ENCODE measurements around the gene RPL39. TPM values are rescaled to one million over a fixed set of nuclear protein-coding genes. Genes with fewer than 3 reads are reported as not detected.

The RPL39 gene
- total RNA-seq, 3 donors from 2014 or later = 7,705 to 9,033 (median 8,363) TPM

DNA sequence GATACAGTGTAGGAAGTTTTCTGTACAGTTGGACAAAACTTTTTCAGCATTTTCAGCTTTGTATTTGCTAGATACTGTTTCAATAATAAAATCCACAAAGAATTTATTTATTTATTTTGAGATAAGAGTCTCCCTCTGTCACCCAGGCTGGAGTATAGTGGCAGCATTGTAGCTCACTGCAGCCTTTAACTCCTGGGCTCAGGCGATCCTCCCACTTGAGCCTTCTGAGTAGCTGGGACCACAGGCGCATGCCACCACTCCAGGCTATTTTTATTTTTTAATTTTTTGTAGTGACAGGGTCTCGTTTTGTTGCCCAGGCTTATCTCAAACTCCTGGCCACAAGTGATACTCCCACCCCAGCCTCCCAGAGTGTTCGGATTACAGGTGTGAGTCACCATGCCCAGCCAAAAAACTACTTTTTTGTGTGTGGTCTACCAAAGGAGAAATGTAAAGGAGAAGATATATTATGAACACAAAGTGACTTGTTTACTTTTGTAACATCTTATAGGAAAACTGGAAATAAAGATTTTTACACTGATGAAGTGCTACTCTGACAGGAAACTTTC lies 46.1 kb downstream of the RPL39 start:
- intact Hi-C loops (cut with DNase I; ENCODE audit: low total_unique reads) = no loop called here
- no peak overlapping the region for H3K4me3 ChIP-seq

DNA sequence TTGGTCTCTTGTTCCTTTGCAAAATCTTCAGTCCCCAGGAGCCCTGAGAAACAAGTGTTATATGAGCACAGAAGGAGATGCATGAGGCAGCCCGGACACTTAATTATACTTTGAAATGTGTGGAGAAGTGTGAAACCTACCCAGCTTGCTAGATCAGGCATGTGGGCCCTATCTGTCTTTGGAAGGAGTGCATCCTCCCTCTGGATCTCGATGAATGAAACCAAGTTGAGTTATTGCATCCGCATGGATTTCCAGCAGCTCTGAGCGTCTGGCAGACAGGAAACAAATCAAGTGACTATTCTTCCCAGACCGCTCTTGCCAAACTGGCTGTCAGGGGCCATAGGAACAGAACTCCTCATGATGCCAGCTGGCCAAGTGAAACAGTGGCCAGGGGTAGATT lies 52.7 kb downstream of the RPL39 start:
- peaks cover 0 to 13% of the 10 kb centered on the region in 2 donors for H3K27me3 ChIP-seq
- intact Hi-C loops (cut with DNase I; ENCODE audit: low total_unique reads) = no loop called here
- no peak overlapping the region for H3K4me3 ChIP-seq
- no peaks in the 10 kb centered on the region for H3K4me1 ChIP-seq
- H3K9me3 ChIP-seq = no peaks in the 10 kb centered on the region
- TF ChIP-seq, protein P1, sequence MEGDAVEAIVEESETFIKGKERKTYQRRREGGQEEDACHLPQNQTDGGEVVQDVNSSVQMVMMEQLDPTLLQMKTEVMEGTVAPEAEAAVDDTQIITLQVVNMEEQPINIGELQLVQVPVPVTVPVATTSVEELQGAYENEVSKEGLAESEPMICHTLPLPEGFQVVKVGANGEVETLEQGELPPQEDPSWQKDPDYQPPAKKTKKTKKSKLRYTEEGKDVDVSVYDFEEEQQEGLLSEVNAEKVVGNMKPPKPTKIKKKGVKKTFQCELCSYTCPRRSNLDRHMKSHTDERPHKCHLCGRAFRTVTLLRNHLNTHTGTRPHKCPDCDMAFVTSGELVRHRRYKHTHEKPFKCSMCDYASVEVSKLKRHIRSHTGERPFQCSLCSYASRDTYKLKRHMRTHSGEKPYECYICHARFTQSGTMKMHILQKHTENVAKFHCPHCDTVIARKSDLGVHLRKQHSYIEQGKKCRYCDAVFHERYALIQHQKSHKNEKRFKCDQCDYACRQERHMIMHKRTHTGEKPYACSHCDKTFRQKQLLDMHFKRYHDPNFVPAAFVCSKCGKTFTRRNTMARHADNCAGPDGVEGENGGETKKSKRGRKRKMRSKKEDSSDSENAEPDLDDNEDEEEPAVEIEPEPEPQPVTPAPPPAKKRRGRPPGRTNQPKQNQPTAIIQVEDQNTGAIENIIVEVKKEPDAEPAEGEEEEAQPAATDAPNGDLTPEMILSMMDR (IDR thresholded peaks at IDR 0.05) = no peak
- no peak for TF ChIP-seq POLR2AphosphoS5 (IDR thresholded peaks at IDR 0.05)
- no peak for TF ChIP-seq POLR2A (IDR thresholded peaks at IDR 0.05)
- no peak for DNase-seq (ENCODE audit: low spot score in 2 of 2)
- H3K36me3 ChIP-seq = no peaks in the 10 kb centered on the region
- H3K27ac ChIP-seq = no peak overlapping the region

More for the DNA sequence above, 46.1 kb downstream of the RPL39 start:
- Histone ChIP-seq H3K27me3 (no peaks in the 10 kb centered on the region), H3K36me3 (no peaks in the 10 kb centered on the region), H3K27ac (no peak overlapping the region), H3K4me1 (no peaks in the 10 kb centered on the region), H3K9me3 (no peaks in the 10 kb centered on the region)
- TF ChIP-seq, protein P1 (IDR thresholded peaks at IDR 0.05) = no peak
- DNase-seq (ENCODE audit: low spot score in 2 of 2) = no peak

Other genes with a start within 250 kb of the RPL39 start
- gene STEEP1, start 226.2 kb downstream of the RPL39 start, total RNA-seq = 10 to 100 TPM; 27.2 to 38.3 (median 32.0) TPM
- 10 to 100 TPM; 30.5 to 35.4 (median 34.9) TPM for gene UBE2A, start 217.1 kb downstream of the RPL39 start, total RNA-seq
- 1 to 10 TPM; 4.8 to 8.5 (median 8.2) TPM for gene NKRF, start 185.2 kb downstream of the RPL39 start, total RNA-seq
- gene SEPTIN6, start 98.5 kb downstream of the RPL39 start, total RNA-seq = 10 to 100 TPM; 13.1 to 29.2 (median 23.3) TPM
- gene SOWAHD, start 33.0 kb downstream of the RPL39 start, total RNA-seq = 1 to 10 TPM in 1 of 3 donors, under 1 TPM in 1, not detected in 1; 0.33 to 1.9 TPM
- 10 to 100 TPM in 1 of 3 donors, 1 to 10 TPM in 2; 7.5 to 10.8 (median 8.2) TPM for gene UPF3B, start 61.3 kb upstream of the RPL39 start, total RNA-seq
- 10 to 100 TPM; 12.5 to 14.1 (median 13.5) TPM for gene RNF113A, start 80.1 kb upstream of the RPL39 start, total RNA-seq
- 10 to 100 TPM; 45.5 to 70.8 (median 47.5) TPM for gene NDUFA1, start 80.2 kb upstream of the RPL39 start, total RNA-seq
- gene AKAP14, start 104.3 kb upstream of the RPL39 start, total RNA-seq = not detected
- 1 to 10 TPM; 6.4 to 7.3 (median 6.9) TPM for gene NKAP, start 152.1 kb upstream of the RPL39 start, total RNA-seq